K562 (cell line): ENCODE results near the gene PPOX. TPM values are rescaled to one million over a fixed set of nuclear protein-coding genes. Genes with fewer than 3 reads are reported as not detected.
A peak's percentile ranks its signal among the peaks of the same experiment; 100 is the strongest.

ENCODE experiments used
- BHLHE40 ChIP-seq: IDR thresholded peaks from 2 replicates; pipeline ENCODE4 v1.6.1; 2011; ENCODE audit warnings: low read length, improper control_type of control experiment
- COPS2 ChIP-seq: fragments of 450-650 bp; conservative IDR thresholded peaks from 2 replicates; pipeline ENCODE4 v1.6.1; 2016; ENCODE audit warnings: mild to moderate bottlenecking, moderate library complexity
- CREB5 ChIP-seq: fragments of 250-450 bp; sonication (Bioruptor Pico); IDR thresholded peaks from 2 replicates; pipeline ENCODE4 v1.5.0; 2020; ENCODE audit warnings: mild to moderate bottlenecking
- FOXA3 ChIP-seq, 2 experiments: fragments of 450-650 bp in 1 of 2; sonication (generic) in 1 of 2; formaldehyde crosslinking; IDR thresholded peaks in 1 of 2; conservative IDR thresholded peaks in 1 of 2; 2 replicates each; pipeline versions ENCODE4 v1.4.0 to v1.8.0; 2020 to 2022; ENCODE audit warnings: mild to moderate bottlenecking in 2 of 2, missing genetic modification reagents in 1 of 2
- MAFK ChIP-seq: IDR thresholded peaks from 2 replicates; pipeline ENCODE4 v1.6.1; 2011; ENCODE audit warnings: low read length, improper control_type of control experiment
- NFRKB ChIP-seq: fragments of 450-650 bp; IDR thresholded peaks from 2 replicates; pipeline ENCODE4 v1.6.1; 2016; ENCODE audit warnings: low read depth
- NONO ChIP-seq, 2 experiments: fragments of 200-400 bp in 1 of 2; fragments of 450-650 bp in 1 of 2; formaldehyde crosslinking in 1 of 2; IDR thresholded peaks; 2 replicates each; pipeline ENCODE4 v1.6.1; 2017; ENCODE audit warnings: low read depth in 2 of 2, mild to moderate bottlenecking in 2 of 2, moderate library complexity in 2 of 2, low read length in 1 of 2
- SMARCA5 ChIP-seq: fragments of 450-650 bp; IDR thresholded peaks from 2 replicates; pipeline ENCODE4 v1.6.1; 2016
- TAF1 ChIP-seq: IDR thresholded peaks from 2 replicates; pipeline ENCODE4 v1.6.1; 2011; ENCODE audit warnings: mild to moderate bottlenecking, low read length, moderate library complexity; ENCODE audit not compliant: insufficient read depth, control insufficient read depth, severe bottlenecking; ENCODE audit errors: extremely low read depth
- ZBTB34 ChIP-seq: fragments of 250-450 bp; sonication (Bioruptor Pico); IDR thresholded peaks from 2 replicates; pipeline ENCODE4 v1.8.0; 2021; ENCODE audit warnings: mild to moderate bottlenecking, moderate library complexity
- ZBTB40 ChIP-seq, 2 experiments: fragments of 450-650 bp in 1 of 2; sonication (generic) in 1 of 2; formaldehyde crosslinking in 1 of 2; IDR thresholded peaks; 2 replicates each; pipeline versions ENCODE4 v1.7.1 to v1.9.0; 2016 to 2022; ENCODE audit warnings: inconsistent platforms in 1 of 2, mild to moderate bottlenecking in 1 of 2, missing genetic modification reagents in 1 of 2
- ZNF431 ChIP-seq: sonication (generic); formaldehyde crosslinking; IDR thresholded peaks from 2 replicates; pipeline ENCODE4 v1.8.0; 2022; ENCODE audit warnings: mild to moderate bottlenecking, missing genetic modification reagents
- polyA plus RNA-seq, 8 experiments: library from polyadenylated mRNA; depleted of rRNA in 4 of 8; stranded (reverse) in 5 of 8; unstranded in 3 of 8; fragments of >200 nt; fragmentation: Nextera tagmentation in 2 of 8; fragmentation: Illumina TruSeq in 1 of 8; extraction: Ambion mirVana in 2 of 8; extraction: Trizol in 1 of 8; gene quantifications; 2 replicates each; pipeline versions ENCODE4 v1.2.1 to v1.2.3, GENCODE V29; 2011 to 2014; ENCODE audit warnings: inconsistent platforms in 1 of 8, missing spikeins in 1 of 8
- total RNA-seq, 7 experiments: library from RNA; depleted of rRNA in 6 of 7; stranded (reverse); fragments of >200 nt in 6 of 7; fragmentation: Illumina TruSeq in 2 of 7; extraction: Trizol in 2 of 7; gene quantifications; 2 replicates each; pipeline versions ENCODE4 v1.2.1 to v1.2.3, GENCODE V29; 2011 to 2021; ENCODE audit warnings: low replicate concordance in 1 of 7

PPOX gene
- total and polyA plus RNA-seq, 9 of the 15 experiments (the other 6 are each of a cell fraction or from before 2014, with no cell fraction given): 17.0 to 57.1 (median 38.9) TPM

GRCh38 chr1:161153682-161154337 lies 12.4 kb upstream of the PPOX start, which contains the start of gene UFC1 (continued):
- TF ChIP-seq CREB5 (no peak), NFRKB (peak; percentile 100), COPS2 (no peak), BHLHE40 (0 out of 2 replicates have a peak, but pooled peaks have one; percentile 44), NONO (IDR thresholded peaks at IDR 0.05; ENCODE audit: low read depth in 2 of 2, low read length in 1 of 2) (no peak), ZNF431 (CRISPR knock-in tag) (no peak), SMARCA5 (no peak), ZBTB40 (IDR thresholded peaks at IDR 0.05) (peak; percentile 98), ZBTB40 (CRISPR knock-in tag; IDR thresholded peaks at IDR 0.05) (no peak), FOXA3 (CRISPR knock-in tag; conservative IDR thresholded peaks at IDR 0.05 in 1 of 2, IDR thresholded peaks at IDR 0.05 in 1 of 2) (peak in 1 of 2 experiments; percentile 65; a peak in 1 of 4 replicates), ZBTB34 (CRISPR knock-in tag) (no peak), TAF1 (peak; percentile 97), MAFK (no peak)
